Tibial artery (tissue), 4 donors: ENCODE data around the gene PTPN18.
A peak's percentile ranks its signal among the peaks of the same experiment; 100 is the strongest.

Experiments used
- DNase-seq, 2 donors: peaks; one replicate each; pipeline ENCODE4 v3.0.0-alpha.2; 2019
- H3K27ac ChIP-seq, 2 donors: fragments of 200-600 bp; sonication (generic) in 1 of 2; 1 replicate in 1 of 2; 2 replicates in 1 of 2; pipeline ENCODE4 v1.5.1; 2018 to 2019; ENCODE audit warnings: mild to moderate bottlenecking in 1 of 2
- H3K27me3 ChIP-seq, 2 donors: fragments of 200-600 bp; sonication (generic) in 1 of 2; one replicate each; pipeline versions ENCODE4 v1.5.1 to v1.6.0; 2016 to 2019
- H3K36me3 ChIP-seq, 3 donors: fragments of 200-600 bp; sonication (generic) in 2 of 3; one replicate each; pipeline ENCODE4 v1.5.1; 2016 to 2019; ENCODE audit warnings: mild to moderate bottlenecking in 2 of 3
- H3K4me1 ChIP-seq, 4 donors: fragments of 200-600 bp; sonication (generic) in 2 of 4; 1 replicate in 3 of 4; 2 replicates in 1 of 4; pipeline ENCODE4 v1.5.1; 2016 to 2019
- H3K4me3 ChIP-seq, 2 donors: fragments of 200-600 bp; sonication (generic) in 1 of 2; 1 replicate in 1 of 2; 2 replicates in 1 of 2; pipeline ENCODE4 v1.5.1; 2018 to 2019; ENCODE audit warnings: mild to moderate bottlenecking in 2 of 2
- H3K9me3 ChIP-seq, 3 donors: fragments of 200-600 bp; sonication (generic) in 1 of 3; one replicate each; pipeline ENCODE4 v1.5.1; 2016 to 2019
- intact Hi-C: fragments of 100-400 bp; cut with DNase I; formaldehyde crosslinking; loops from one replicate; pipeline ENCODE4 v1.15.0; 2023; ENCODE audit warnings: low total_unique reads
- TF ChIP-seq, protein P1 (sequence below), 2 experiments: fragments of 200-600 bp in 1 of 2; fragments of 450-650 bp in 1 of 2; IDR thresholded peaks; one replicate each; pipeline ENCODE4 v1.5.1; 2017 to 2019; ENCODE audit warnings: antibody characterized with exemption in 2 of 2, mild to moderate bottlenecking in 1 of 2, moderate library complexity in 1 of 2

The PTPN18 gene

GRCh38 chr2:130341562-130342019 lies 14.3 kb upstream of the PTPN18 start:
- peak overlapping the region; percentile 84 to 88 for H3K27ac ChIP-seq
- intact Hi-C loops, result loop anchor here (5.0 kb wide), 1 partner anchor 159 kb away; the partner anchor contains the start of genes MZT2B and SMPD4
- no peaks in the 10 kb centered on the region for H3K27me3 ChIP-seq
- H3K36me3 ChIP-seq, result peaks cover 35 to 49% (median 41%) of the 10 kb centered on the region in 3 donors
- TF ChIP-seq, protein P1, sequence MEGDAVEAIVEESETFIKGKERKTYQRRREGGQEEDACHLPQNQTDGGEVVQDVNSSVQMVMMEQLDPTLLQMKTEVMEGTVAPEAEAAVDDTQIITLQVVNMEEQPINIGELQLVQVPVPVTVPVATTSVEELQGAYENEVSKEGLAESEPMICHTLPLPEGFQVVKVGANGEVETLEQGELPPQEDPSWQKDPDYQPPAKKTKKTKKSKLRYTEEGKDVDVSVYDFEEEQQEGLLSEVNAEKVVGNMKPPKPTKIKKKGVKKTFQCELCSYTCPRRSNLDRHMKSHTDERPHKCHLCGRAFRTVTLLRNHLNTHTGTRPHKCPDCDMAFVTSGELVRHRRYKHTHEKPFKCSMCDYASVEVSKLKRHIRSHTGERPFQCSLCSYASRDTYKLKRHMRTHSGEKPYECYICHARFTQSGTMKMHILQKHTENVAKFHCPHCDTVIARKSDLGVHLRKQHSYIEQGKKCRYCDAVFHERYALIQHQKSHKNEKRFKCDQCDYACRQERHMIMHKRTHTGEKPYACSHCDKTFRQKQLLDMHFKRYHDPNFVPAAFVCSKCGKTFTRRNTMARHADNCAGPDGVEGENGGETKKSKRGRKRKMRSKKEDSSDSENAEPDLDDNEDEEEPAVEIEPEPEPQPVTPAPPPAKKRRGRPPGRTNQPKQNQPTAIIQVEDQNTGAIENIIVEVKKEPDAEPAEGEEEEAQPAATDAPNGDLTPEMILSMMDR (IDR thresholded peaks at IDR 0.05), result no peak
- H3K4me3 ChIP-seq, result peak overlapping the region; percentile 77 to 86
- H3K9me3 ChIP-seq, result no peaks in the 10 kb centered on the region
- peak in 1 of 2 donors; percentile 63 for DNase-seq
- peaks cover 0 to 23% (median 15%) of the 10 kb centered on the region in 4 donors for H3K4me1 ChIP-seq

GRCh38 chr2:130342020-130342532 lies 13.8 kb upstream of the PTPN18 start:
- intact Hi-C loops, result loop anchor here (5.0 kb wide), 1 partner anchor 160 kb away; the partner anchor contains the start of genes MZT2B and SMPD4
- peaks cover 39 to 54% (median 46%) of the 10 kb centered on the region in 3 donors for H3K36me3 ChIP-seq

GRCh38 chr2:130342533-130343275 lies 13.2 kb upstream of the PTPN18 start, which contains the start of gene IMP4:
Gene IMP4 (plus strand): TSS chr2:130342897. CDS start chr2:130342933, 36 bp downstream.
- peaks cover 0 to 23% (median 13%) of the 10 kb centered on the region in 4 donors for H3K4me1 ChIP-seq
- peak within 1 kb of the TSS; percentile 84 to 88 for H3K27ac ChIP-seq
- H3K27me3 ChIP-seq, result no peaks in the 10 kb centered on the region
- peak; percentile 99 for DNase-seq
- H3K36me3 ChIP-seq, result peaks cover 44 to 59% (median 51%) of the 10 kb centered on the region in 3 donors
- H3K9me3 ChIP-seq, result no peaks in the 10 kb centered on the region
- H3K4me3 ChIP-seq, result peak within 1 kb of the TSS; percentile 77 to 86
- TF ChIP-seq, protein P1 (IDR thresholded peaks at IDR 0.05), result peak; percentile 5 to 13
- intact Hi-C loops, result loop anchor here (5.0 kb wide), 1 partner anchor 160 kb away; the partner anchor contains the start of genes MZT2B and SMPD4

More at GRCh38 chr2:130342020-130342532, 13.8 kb upstream of the PTPN18 start:
- no peaks in the 10 kb centered on the region for H3K9me3 ChIP-seq
- H3K4me1 ChIP-seq, result peaks cover 0 to 23% (median 15%) of the 10 kb centered on the region in 4 donors
- H3K27me3 ChIP-seq, result no peaks in the 10 kb centered on the region
- TF ChIP-seq, protein P1 (IDR thresholded peaks at IDR 0.05), result no peak
- peak overlapping the region; percentile 84 to 88 for H3K27ac ChIP-seq
- peak; percentile 93 to 95 for DNase-seq
- peak overlapping the region; percentile 77 to 86 for H3K4me3 ChIP-seq

DNA sequence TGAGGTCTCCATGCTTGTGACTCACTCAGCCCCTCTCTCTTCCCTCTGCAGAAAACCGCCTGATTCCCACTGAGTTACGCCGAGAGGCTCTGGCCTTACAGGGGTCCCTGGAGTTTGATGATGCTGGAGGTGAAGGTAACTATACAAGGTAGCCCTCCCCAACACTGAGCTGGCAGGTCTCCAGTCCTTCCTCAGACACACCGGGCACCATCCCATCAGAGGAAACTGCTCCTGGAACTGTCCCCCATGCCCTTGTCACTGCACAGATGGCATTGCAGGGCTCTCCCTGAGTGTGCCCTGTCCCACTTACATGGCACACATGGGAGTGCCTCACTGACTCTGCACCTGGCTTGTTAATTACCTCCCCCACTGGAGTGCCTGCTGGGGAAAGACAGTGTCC lies 11.3 kb upstream of the PTPN18 start:
- Histone ChIP-seq H3K9me3 (no peaks in the 10 kb centered on the region), H3K4me1 (peaks cover 0 to 23% (median 13%) of the 10 kb centered on the region in 4 donors), H3K4me3 (no peak overlapping the region), H3K27me3 (no peaks in the 10 kb centered on the region), H3K27ac (no peak overlapping the region), H3K36me3 (peaks cover 33 to 54% (median 45%) of the 10 kb centered on the region in 3 donors)
- DNase-seq, result no peak
- TF ChIP-seq, protein P1 (IDR thresholded peaks at IDR 0.05), result no peak
- intact Hi-C loops, result loop anchor here (5.0 kb wide), 1 partner anchor 162 kb away; the partner anchor contains the start of genes MZT2B and SMPD4

- Histone ChIP-seq H3K27me3 (no peaks in the 10 kb centered on the region), H3K27ac (no peak overlapping the region), H3K9me3 (no peaks in the 10 kb centered on the region), H3K4me1 (peaks cover 0 to 23% (median 13%) of the 10 kb centered on the region in 4 donors), H3K4me3 (no peak overlapping the region), H3K36me3 (peaks cover 31 to 49% (median 45%) of the 10 kb centered on the region in 3 donors)
- no peak for DNase-seq
- intact Hi-C loops, result no loop called here
- TF ChIP-seq, protein P1 (IDR thresholded peaks at IDR 0.05), result no peak
Observed at GRCh38 chr2:130345091-130345490, 10.8 kb upstream of the PTPN18 start.
